IPS-15b (cell line): Measurements from ENCODE around the gene SCO1.

Experiments
- H3K27me3 ChIP-seq: one replicate; pipeline ENCODE4 v1.6.1; 2013; ENCODE audit warnings: low read length; ENCODE audit not compliant: control insufficient read depth, insufficient read depth
- H3K36me3 ChIP-seq: one replicate; pipeline ENCODE4 v1.6.1; 2013; ENCODE audit warnings: low read length; ENCODE audit not compliant: control insufficient read depth, insufficient read depth
- H3K4me1 ChIP-seq: one replicate; pipeline ENCODE4 v1.6.1; 2013; ENCODE audit warnings: mild to moderate bottlenecking, low read length; ENCODE audit not compliant: control insufficient read depth, insufficient read depth
- H3K4me3 ChIP-seq: one replicate; pipeline ENCODE4 v1.5.1; 2013; ENCODE audit warnings: low read depth, low read length
- H3K9ac ChIP-seq: one replicate; pipeline ENCODE4 v1.6.1; 2013; ENCODE audit warnings: low read depth, mild to moderate bottlenecking, low read length
- H3K9me3 ChIP-seq: one replicate; pipeline ENCODE4 v1.6.1; 2013; ENCODE audit warnings: mild to moderate bottlenecking, low read length; ENCODE audit not compliant: control insufficient read depth, insufficient read depth

Gene SCO1

GRCh38 chr17:10648956-10649355, 48.4 kb downstream of the SCO1 start:
- H3K27me3 ChIP-seq = no peaks in the 10 kb centered on the region
- no peaks in the 10 kb centered on the region for H3K36me3 ChIP-seq
- no peaks in the 10 kb centered on the region for H3K9me3 ChIP-seq
- no peak overlapping the region for H3K4me3 ChIP-seq
- no peaks in the 10 kb centered on the region for H3K4me1 ChIP-seq
- no peak overlapping the region for H3K9ac ChIP-seq

- no peaks in the 10 kb centered on the region for H3K27me3 ChIP-seq
- no peaks in the 10 kb centered on the region for H3K36me3 ChIP-seq
- H3K9ac ChIP-seq = no peak overlapping the region
- H3K9me3 ChIP-seq = no peaks in the 10 kb centered on the region
- H3K4me1 ChIP-seq = no peaks in the 10 kb centered on the region
- H3K4me3 ChIP-seq = no peak overlapping the region
These were observed 49.0 kb downstream of the SCO1 start for GRCh38 chr17:10648381-10648780.

- Histone ChIP-seq H3K9ac (no peak overlapping the region), H3K36me3 (no peaks in the 10 kb centered on the region), H3K4me3 (no peak overlapping the region), H3K9me3 (no peaks in the 10 kb centered on the region), H3K4me1 (no peaks in the 10 kb centered on the region), H3K27me3 (no peaks in the 10 kb centered on the region)
These were observed 50.8 kb downstream of the SCO1 start for GRCh38 chr17:10646392-10646990.

GRCh38 chr17:10640475-10640874, 56.9 kb downstream of the SCO1 start:
- no peak overlapping the region for H3K9ac ChIP-seq
- peaks cover 3% of the 10 kb centered on the region for H3K36me3 ChIP-seq
- H3K27me3 ChIP-seq = no peaks in the 10 kb centered on the region
- H3K4me1 ChIP-seq = no peaks in the 10 kb centered on the region
- H3K4me3 ChIP-seq = no peak overlapping the region
- H3K9me3 ChIP-seq = no peaks in the 10 kb centered on the region

- H3K9ac ChIP-seq = no peak overlapping the region
- no peak overlapping the region for H3K4me3 ChIP-seq
- H3K27me3 ChIP-seq = no peaks in the 10 kb centered on the region
- H3K4me1 ChIP-seq = no peaks in the 10 kb centered on the region
- no peaks in the 10 kb centered on the region for H3K9me3 ChIP-seq
- H3K36me3 ChIP-seq = peaks cover 3% of the 10 kb centered on the region
These were observed 59.2 kb downstream of the SCO1 start for GRCh38 chr17:10638151-10638550.

- H3K9ac ChIP-seq = no peak overlapping the region
- H3K36me3 ChIP-seq = peaks cover 3% of the 10 kb centered on the region
- H3K27me3 ChIP-seq = no peaks in the 10 kb centered on the region
- H3K9me3 ChIP-seq = no peaks in the 10 kb centered on the region
- H3K4me1 ChIP-seq = no peaks in the 10 kb centered on the region
- H3K4me3 ChIP-seq = no peak overlapping the region
These were observed 62.0 kb downstream of the SCO1 start for GRCh38 chr17:10635290-10635689.

GRCh38 chr17:10633738-10634379, 63.5 kb downstream of the SCO1 start:
- Histone ChIP-seq H3K4me3 (no peak overlapping the region), H3K4me1 (no peaks in the 10 kb centered on the region), H3K9ac (no peak overlapping the region), H3K36me3 (peaks cover 3% of the 10 kb centered on the region), H3K27me3 (no peaks in the 10 kb centered on the region), H3K9me3 (no peaks in the 10 kb centered on the region)

GRCh38 chr17:10631701-10632100, 65.6 kb downstream of the SCO1 start:
- Histone ChIP-seq H3K9ac (no peak overlapping the region), H3K27me3 (no peaks in the 10 kb centered on the region), H3K36me3 (no peaks in the 10 kb centered on the region), H3K9me3 (no peaks in the 10 kb centered on the region), H3K4me1 (no peaks in the 10 kb centered on the region), H3K4me3 (no peak overlapping the region)

GRCh38 chr17:10631048-10631700, 66.2 kb downstream of the SCO1 start:
- Histone ChIP-seq H3K36me3 (no peaks in the 10 kb centered on the region), H3K9ac (no peak overlapping the region), H3K4me1 (no peaks in the 10 kb centered on the region), H3K4me3 (no peak overlapping the region), H3K27me3 (no peaks in the 10 kb centered on the region), H3K9me3 (no peaks in the 10 kb centered on the region)

- no peaks in the 10 kb centered on the region for H3K4me1 ChIP-seq
- H3K4me3 ChIP-seq = no peak overlapping the region
- H3K9ac ChIP-seq = no peak overlapping the region
- no peaks in the 10 kb centered on the region for H3K27me3 ChIP-seq
- H3K9me3 ChIP-seq = no peaks in the 10 kb centered on the region
- no peaks in the 10 kb centered on the region for H3K36me3 ChIP-seq
These were observed 67.6 kb downstream of the SCO1 start for GRCh38 chr17:10629706-10630105.

GRCh38 chr17:10628756-10629155, 68.6 kb downstream of the SCO1 start:
- Histone ChIP-seq H3K9me3 (no peaks in the 10 kb centered on the region), H3K36me3 (no peaks in the 10 kb centered on the region), H3K27me3 (no peaks in the 10 kb centered on the region), H3K9ac (no peak overlapping the region), H3K4me1 (no peaks in the 10 kb centered on the region), H3K4me3 (no peak overlapping the region)

- H3K36me3 ChIP-seq = no peaks in the 10 kb centered on the region
- no peaks in the 10 kb centered on the region for H3K4me1 ChIP-seq
These were observed 70.9 kb downstream of the SCO1 start for GRCh38 chr17:10626390-10626789.

More at GRCh38 chr17:10626390-10626789, 70.9 kb downstream of the SCO1 start:
- Histone ChIP-seq H3K9me3 (no peaks in the 10 kb centered on the region), H3K4me3 (no peak overlapping the region), H3K27me3 (no peaks in the 10 kb centered on the region), H3K9ac (no peak overlapping the region)
